HCT116 (cell line): Measurements from ENCODE around the gene THOC6. TPM values are rescaled to one million over a fixed set of nuclear protein-coding genes. Genes with fewer than 3 reads are reported as not detected.

Source experiments
- ATAC-seq: fragments of 200-7000 bp; cut with Tn5 transposase; 2 replicates; pipeline ENCODE4 v1.9.1; 2020; ENCODE audit warnings: mild to moderate bottlenecking, moderate library complexity
- BruUV-seq: library from RNA; stranded (reverse); fragments of 400-500 nt; replicated peaks from 2 replicates; lab custom pipeline; 2021; lab: Mats Ljungman, UMichigan
- CTCF ChIA-PET: fragments of 300-600 bp; sonication (Branson Sonifier 250); formaldehyde crosslinking; loops from one replicate; lab custom pipeline; 2021; ENCODE audit warnings: antibody characterized with exemption; lab: Charles Lee
- POLR2A ChIA-PET: fragments of 300-600, 350-600 bp; sonication (Branson Sonifier 250); formaldehyde crosslinking; loops from one replicate; lab custom pipeline; 2021; ENCODE audit warnings: antibody characterized with exemption; lab: Charles Lee
- RAD21 ChIA-PET, 2 experiments: fragments of 300-600 bp; sonication (Branson Sonifier 250); formaldehyde crosslinking; loops; one replicate each; lab custom pipeline; 2023; ENCODE audit warnings: low total read pairs in 2 of 2; ENCODE audit not compliant: uncharacterized antibody in 2 of 2, unreplicated experiment in 2 of 2, low non-redundant PET in 1 of 2; lab: Charles Lee
- DNase-seq: peaks from one replicate; pipeline ENCODE4 v3.0.0-alpha.2; 2010; ENCODE audit warnings: low read depth, low spot score
- H2AFZ ChIP-seq: fragments of 200-600 bp; shearing (Covaris generic), sonication (generic); 2 replicates; pipeline ENCODE4 v1.6.1; 2017; ENCODE audit warnings: low read depth, mixed run types, mixed read lengths, antibody characterized with exemption, low read length; ENCODE audit not compliant: poor library complexity, severe bottlenecking
- H3K27ac ChIP-seq: 2 replicates; pipeline ENCODE4 v1.5.1; 2012; ENCODE audit warnings: low read depth, low read length
- H3K27me3 ChIP-seq: fragments of 200-600 bp; sonication (generic); 2 replicates; pipeline ENCODE4 v1.6.1; 2016; ENCODE audit warnings: mixed run types, low read length, mixed read lengths; ENCODE audit not compliant: insufficient read depth
- H3K36me3 ChIP-seq, 2 experiments: fragments of 200-500 bp in 1 of 2; fragments of 200-600 bp in 1 of 2; sonication (Bioruptor generic) in 1 of 2; sonication (generic) in 1 of 2; 2 replicates each; pipeline versions ENCODE4 v1.5.1 to v1.6.1; 2014 to 2016; ENCODE audit warnings: low read length in 2 of 2, inconsistent platforms in 1 of 2, mixed read lengths in 1 of 2, mixed run types in 1 of 2; ENCODE audit not compliant: insufficient read depth in 2 of 2, control insufficient read depth in 1 of 2
- H3K4me1 ChIP-seq, 2 experiments: fragments of 200-600 bp in 1 of 2; sonication (generic) in 1 of 2; 2 replicates each; pipeline versions ENCODE4 v1.5.1 to v1.6.1; 2012 to 2017; ENCODE audit warnings: low read length in 2 of 2, inconsistent platforms in 1 of 2, mild to moderate bottlenecking in 1 of 2, mixed read lengths in 1 of 2, mixed run types in 1 of 2, moderate library complexity in 1 of 2; ENCODE audit not compliant: insufficient read depth in 2 of 2, control insufficient read depth in 1 of 2
- H3K4me2 ChIP-seq: fragments of 200-600 bp; sonication (generic); 2 replicates; pipeline ENCODE4 v1.6.1; 2017; ENCODE audit warnings: mixed run types, low read length, mixed read lengths
- H3K4me3 ChIP-seq, 2 experiments: fragments of 200-600 bp in 1 of 2; sonication (generic) in 1 of 2; replicated peaks in 1 of 2; 2 replicates each; pipeline ENCODE4 v1.5.1; 2011 to 2016; ENCODE audit warnings: low read length in 2 of 2, control low read depth in 1 of 2, low read depth in 1 of 2, mild to moderate bottlenecking in 1 of 2, mixed read lengths in 1 of 2, mixed run types in 1 of 2
- H3K79me2 ChIP-seq: fragments of 200-600 bp; sonication (generic); 2 replicates; pipeline ENCODE4 v1.6.1; 2017; ENCODE audit warnings: mild to moderate bottlenecking, mixed run types, low read length, moderate library complexity, mixed read lengths; ENCODE audit not compliant: insufficient read depth
- H3K9ac ChIP-seq: fragments of 200-600 bp; sonication (generic); 2 replicates; pipeline ENCODE4 v1.6.1; 2016; ENCODE audit warnings: low read length, mixed read lengths
- H3K9me2 ChIP-seq: fragments of 200-600 bp; sonication (generic), shearing (Covaris generic); 2 replicates; pipeline ENCODE4 v1.6.1; 2017; ENCODE audit warnings: mixed run types, mild to moderate bottlenecking, moderate library complexity; ENCODE audit not compliant: insufficient read depth
- H3K9me3 ChIP-seq, 2 experiments: fragments of 200-500 bp in 1 of 2; fragments of 200-600 bp in 1 of 2; sonication (Bioruptor generic) in 1 of 2; sonication (generic) in 1 of 2; 2 replicates each; pipeline ENCODE4 v1.6.1; 2014 to 2017; ENCODE audit warnings: low read length in 2 of 2, mixed read lengths in 2 of 2, inconsistent platforms in 1 of 2, low read depth in 1 of 2, mild to moderate bottlenecking in 1 of 2, mixed run types in 1 of 2, moderate library complexity in 1 of 2; ENCODE audit not compliant: control insufficient read depth in 1 of 2, insufficient read depth in 1 of 2
- H4K20me1 ChIP-seq: fragments of 200-600 bp; sonication (generic), shearing (Covaris generic); 2 replicates; pipeline ENCODE4 v1.6.1; 2017; ENCODE audit warnings: mixed run types, mild to moderate bottlenecking, moderate library complexity; ENCODE audit not compliant: insufficient read depth
- CBX3 ChIP-seq: IDR thresholded peaks from 2 replicates; pipeline ENCODE4 v1.6.1; 2012; ENCODE audit warnings: low read depth
- CEBPB ChIP-seq: IDR thresholded peaks from 2 replicates; pipeline ENCODE4 v1.6.1; 2012; ENCODE audit warnings: low read depth
- EGR1 ChIP-seq: IDR thresholded peaks from 2 replicates; pipeline ENCODE4 v1.6.1; 2012; ENCODE audit warnings: low read depth
- EZH2 ChIP-seq: fragments of 200-600 bp; sonication (generic); IDR thresholded peaks from 2 replicates; pipeline ENCODE4 v1.6.1; 2017; ENCODE audit warnings: antibody characterized with exemption, mixed run types
- EZH2phosphoT487 ChIP-seq: fragments of 200-600 bp; IDR thresholded peaks from 2 replicates; pipeline ENCODE4 v1.6.1; 2018; ENCODE audit warnings: antibody characterized with exemption, borderline replicate concordance
- POLR2A ChIP-seq: IDR thresholded peaks from 2 replicates; pipeline ENCODE4 v1.7.0; 2011; ENCODE audit warnings: borderline replicate concordance; ENCODE audit not compliant: insufficient read depth, insufficient read length; ENCODE audit errors: extremely low read depth
- SIN3A ChIP-seq: IDR thresholded peaks from 2 replicates; pipeline ENCODE4 v1.6.1; 2012; ENCODE audit warnings: low read depth
- SRF ChIP-seq: IDR thresholded peaks from 2 replicates; pipeline ENCODE4 v1.6.1; 2012; ENCODE audit warnings: low read depth
- TCF7L2 ChIP-seq: IDR thresholded peaks from 2 replicates; pipeline ENCODE4 v1.7.0; 2011; ENCODE audit warnings: borderline replicate concordance, inconsistent platforms; ENCODE audit not compliant: insufficient read depth, insufficient read length; ENCODE audit errors: extremely low read depth
- YY1 ChIP-seq: IDR thresholded peaks from 2 replicates; pipeline ENCODE4 v1.6.1; 2011; ENCODE audit warnings: low read length, low read depth, moderate library complexity, mild to moderate bottlenecking; ENCODE audit not compliant: insufficient replicate concordance; ENCODE audit errors: extremely low read depth
- ZFX ChIP-seq: fragments of 450-650 bp; IDR thresholded peaks from 2 replicates; pipeline ENCODE4 v1.6.1; 2017
- ZNF274 ChIP-seq: fragments of 200-500 bp; sonication (Bioruptor generic); IDR thresholded peaks from 2 replicates; pipeline ENCODE4 v1.6.1; 2014; ENCODE audit warnings: mild to moderate bottlenecking, low read depth, low read length, inconsistent platforms
- intact Hi-C: fragments of 100-400 bp; cut with micrococcal nuclease; formaldehyde crosslinking; loops from 2 replicates; pipeline ENCODE4 v1.10.0; 2022
- total RNA-seq: library from RNA; stranded (reverse); gene quantifications from one replicate; pipeline ENCODE4 v1.2.1, GENCODE V29; 2021; ENCODE audit not compliant: unreplicated experiment
- TF ChIP-seq, protein P1 (sequence below), 3 experiments: fragments of 200-600 bp in 1 of 3; sonication (generic) in 1 of 3; IDR thresholded peaks in 2 of 3; conservative IDR thresholded peaks in 1 of 3; 2 replicates each; pipeline ENCODE4 v1.5.1; 2012 to 2017; ENCODE audit warnings: low read depth in 2 of 3, low read length in 2 of 3, antibody characterized with exemption in 1 of 3, borderline replicate concordance in 1 of 3, control low read depth in 1 of 3, mild to moderate bottlenecking in 1 of 3, mixed read lengths in 1 of 3, mixed run types in 1 of 3, moderate library complexity in 1 of 3; ENCODE audit not compliant: insufficient read depth in 1 of 3
- TF ChIP-seq, protein P2 (sequence below): IDR thresholded peaks from 2 replicates; pipeline ENCODE4 v1.6.1; 2012; ENCODE audit warnings: low read depth

The THOC6 gene
- total RNA-seq, 1 experiment from 2014 or later: 62.9 TPM

DNA sequence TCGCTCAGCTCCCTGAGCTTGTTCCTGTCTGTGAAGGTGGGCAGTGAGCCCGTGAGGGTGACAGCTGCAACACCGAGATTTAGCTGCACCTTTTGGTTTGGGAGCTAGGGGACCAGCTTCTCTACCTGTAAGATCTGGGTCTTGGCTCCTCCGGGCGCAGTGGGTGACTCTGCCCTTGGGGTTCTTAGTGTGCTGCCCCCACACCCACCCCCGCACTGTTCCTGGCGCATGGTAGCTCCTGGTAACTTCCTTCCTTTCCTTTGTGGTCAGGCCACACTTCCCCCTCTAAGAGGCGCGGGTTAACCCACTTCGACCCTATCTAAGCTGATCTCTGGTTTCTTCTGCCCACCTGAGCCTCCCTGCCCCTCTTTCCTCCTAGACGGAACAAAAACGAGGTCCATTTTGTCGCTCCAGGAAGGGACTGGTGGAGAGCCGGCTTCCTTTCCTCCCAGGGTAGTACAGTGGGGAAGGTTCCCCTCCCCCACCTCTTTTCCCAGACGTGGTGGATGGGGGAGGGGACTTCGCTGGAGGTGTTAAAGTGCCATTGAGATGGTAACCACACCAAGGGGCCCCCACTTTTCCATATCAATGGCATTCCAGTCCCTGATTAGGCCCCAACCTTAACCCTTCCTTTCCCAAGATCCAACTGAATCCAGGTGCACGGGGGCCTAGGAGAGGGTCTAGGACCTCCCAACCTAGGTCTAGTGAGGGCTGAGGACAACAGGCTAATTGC, 15.7 kb upstream of the THOC6 start:
- no peak overlapping the region for H3K4me3 ChIP-seq
- TF ChIP-seq CBX3 (no peak), POLR2A (no peak), CEBPB (no peak), SRF (no peak), SIN3A (no peak), YY1 (no peak), ZNF274 (no peak)
- no peaks in the 10 kb centered on the region for H3K36me3 ChIP-seq
- H3K9me2 ChIP-seq: no peaks in the 10 kb centered on the region
- H3K4me2 ChIP-seq: peak overlapping the region; percentile 84
- ATAC-seq (no peak), DNase-seq (no peak)
- H3K9me3 ChIP-seq: no peaks in the 10 kb centered on the region
- RAD21 ChIA-PET: no interaction called here
- H3K27me3 ChIP-seq: no peaks in the 10 kb centered on the region
- H3K27ac ChIP-seq: no peak overlapping the region; the same call in 1 of the 2 replicates
- BruUV-seq: no TSS peak
- CTCF ChIA-PET: interaction anchor here (0.8 kb wide), 1 partner anchor 26 kb away, joined by 4 read pairs; no protein-coding TSS in a partner anchor
- H3K9ac ChIP-seq: peak overlapping the region; percentile 64
- POLR2A ChIA-PET: interaction anchor here (11.4 kb wide), 1 partner anchor 14 kb away, joined by 188 read pairs; the partner anchor contains the start of genes CLDN6, HCFC1R1, THOC6 and TNFRSF12A
- H3K79me2 ChIP-seq: no peaks in the 10 kb centered on the region
- peaks cover 59 to 89% of the 10 kb centered on the region in 2 experiments for H3K4me1 ChIP-seq
- no peaks in the 10 kb centered on the region for H4K20me1 ChIP-seq
- no peak overlapping the region for H2AFZ ChIP-seq
- intact Hi-C loops: no loop called here

GRCh38 chr16:3008690-3009037, 15.2 kb upstream of the THOC6 start:
- H3K79me2 ChIP-seq: no peaks in the 10 kb centered on the region
- DNase-seq (no peak), ATAC-seq (no peak)
- no peak overlapping the region; a peak in 1 of 4 replicates for H3K4me3 ChIP-seq
- RAD21 ChIA-PET: no interaction called here
- CTCF ChIA-PET: no interaction called here
- H3K36me3 ChIP-seq: no peaks in the 10 kb centered on the region
- H3K27me3 ChIP-seq: no peaks in the 10 kb centered on the region
- no peak overlapping the region for H2AFZ ChIP-seq
- peak overlapping the region; percentile 64 for H3K9ac ChIP-seq
- no peak overlapping the region for H3K27ac ChIP-seq
- POLR2A ChIA-PET: interaction anchor here (11.4 kb wide), 1 partner anchor 13 kb away, joined by 188 read pairs; the partner anchor contains the start of genes CLDN6, HCFC1R1, THOC6 and TNFRSF12A
- peak overlapping the region; percentile 84 for H3K4me2 ChIP-seq
- H3K4me1 ChIP-seq: peaks cover 64 to 89% of the 10 kb centered on the region in 2 experiments
- no peaks in the 10 kb centered on the region for H3K9me2 ChIP-seq
- no peaks in the 10 kb centered on the region for H4K20me1 ChIP-seq
- no TSS peak for BruUV-seq
- intact Hi-C loops: no loop called here
- no peaks in the 10 kb centered on the region for H3K9me3 ChIP-seq
- TF ChIP-seq SIN3A (no peak), EZH2phosphoT487 (no peak), TCF7L2 (no peak), EGR1 (no peak), ZFX (no peak), CBX3 (no peak), YY1 (no peak), CEBPB (no peak), EZH2 (no peak)
- TF ChIP-seq, protein P1, sequence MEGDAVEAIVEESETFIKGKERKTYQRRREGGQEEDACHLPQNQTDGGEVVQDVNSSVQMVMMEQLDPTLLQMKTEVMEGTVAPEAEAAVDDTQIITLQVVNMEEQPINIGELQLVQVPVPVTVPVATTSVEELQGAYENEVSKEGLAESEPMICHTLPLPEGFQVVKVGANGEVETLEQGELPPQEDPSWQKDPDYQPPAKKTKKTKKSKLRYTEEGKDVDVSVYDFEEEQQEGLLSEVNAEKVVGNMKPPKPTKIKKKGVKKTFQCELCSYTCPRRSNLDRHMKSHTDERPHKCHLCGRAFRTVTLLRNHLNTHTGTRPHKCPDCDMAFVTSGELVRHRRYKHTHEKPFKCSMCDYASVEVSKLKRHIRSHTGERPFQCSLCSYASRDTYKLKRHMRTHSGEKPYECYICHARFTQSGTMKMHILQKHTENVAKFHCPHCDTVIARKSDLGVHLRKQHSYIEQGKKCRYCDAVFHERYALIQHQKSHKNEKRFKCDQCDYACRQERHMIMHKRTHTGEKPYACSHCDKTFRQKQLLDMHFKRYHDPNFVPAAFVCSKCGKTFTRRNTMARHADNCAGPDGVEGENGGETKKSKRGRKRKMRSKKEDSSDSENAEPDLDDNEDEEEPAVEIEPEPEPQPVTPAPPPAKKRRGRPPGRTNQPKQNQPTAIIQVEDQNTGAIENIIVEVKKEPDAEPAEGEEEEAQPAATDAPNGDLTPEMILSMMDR (IDR thresholded peaks at IDR 0.05 in 2 of 3, conservative IDR thresholded peaks at IDR 0.05 in 1 of 3; ENCODE audit: borderline replicate concordance in 1 of 3, insufficient read depth in 1 of 3, low read depth in 2 of 3, low read length in 2 of 3): no peak
- TF ChIP-seq, protein P2, sequence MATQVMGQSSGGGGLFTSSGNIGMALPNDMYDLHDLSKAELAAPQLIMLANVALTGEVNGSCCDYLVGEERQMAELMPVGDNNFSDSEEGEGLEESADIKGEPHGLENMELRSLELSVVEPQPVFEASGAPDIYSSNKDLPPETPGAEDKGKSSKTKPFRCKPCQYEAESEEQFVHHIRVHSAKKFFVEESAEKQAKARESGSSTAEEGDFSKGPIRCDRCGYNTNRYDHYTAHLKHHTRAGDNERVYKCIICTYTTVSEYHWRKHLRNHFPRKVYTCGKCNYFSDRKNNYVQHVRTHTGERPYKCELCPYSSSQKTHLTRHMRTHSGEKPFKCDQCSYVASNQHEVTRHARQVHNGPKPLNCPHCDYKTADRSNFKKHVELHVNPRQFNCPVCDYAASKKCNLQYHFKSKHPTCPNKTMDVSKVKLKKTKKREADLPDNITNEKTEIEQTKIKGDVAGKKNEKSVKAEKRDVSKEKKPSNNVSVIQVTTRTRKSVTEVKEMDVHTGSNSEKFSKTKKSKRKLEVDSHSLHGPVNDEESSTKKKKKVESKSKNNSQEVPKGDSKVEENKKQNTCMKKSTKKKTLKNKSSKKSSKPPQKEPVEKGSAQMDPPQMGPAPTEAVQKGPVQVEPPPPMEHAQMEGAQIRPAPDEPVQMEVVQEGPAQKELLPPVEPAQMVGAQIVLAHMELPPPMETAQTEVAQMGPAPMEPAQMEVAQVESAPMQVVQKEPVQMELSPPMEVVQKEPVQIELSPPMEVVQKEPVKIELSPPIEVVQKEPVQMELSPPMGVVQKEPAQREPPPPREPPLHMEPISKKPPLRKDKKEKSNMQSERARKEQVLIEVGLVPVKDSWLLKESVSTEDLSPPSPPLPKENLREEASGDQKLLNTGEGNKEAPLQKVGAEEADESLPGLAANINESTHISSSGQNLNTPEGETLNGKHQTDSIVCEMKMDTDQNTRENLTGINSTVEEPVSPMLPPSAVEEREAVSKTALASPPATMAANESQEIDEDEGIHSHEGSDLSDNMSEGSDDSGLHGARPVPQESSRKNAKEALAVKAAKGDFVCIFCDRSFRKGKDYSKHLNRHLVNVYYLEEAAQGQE: no peak
